Tibial artery (tissue), 4 donors: ENCODE measurements around the gene HNRNPR.

Experiments
- DNase-seq, 2 donors: peaks; one replicate each; pipeline ENCODE4 v3.0.0-alpha.2; 2019
- H3K27ac ChIP-seq, 2 donors: fragments of 200-600 bp; sonication (generic) in 1 of 2; 1 replicate in 1 of 2; 2 replicates in 1 of 2; pipeline ENCODE4 v1.5.1; 2018 to 2019; ENCODE audit warnings: mild to moderate bottlenecking in 1 of 2
- H3K27me3 ChIP-seq, 2 donors: fragments of 200-600 bp; sonication (generic) in 1 of 2; one replicate each; pipeline versions ENCODE4 v1.5.1 to v1.6.0; 2016 to 2019
- H3K36me3 ChIP-seq, 3 donors: fragments of 200-600 bp; sonication (generic) in 2 of 3; one replicate each; pipeline ENCODE4 v1.5.1; 2016 to 2019; ENCODE audit warnings: mild to moderate bottlenecking in 2 of 3
- H3K4me1 ChIP-seq, 4 donors: fragments of 200-600 bp; sonication (generic) in 2 of 4; 1 replicate in 3 of 4; 2 replicates in 1 of 4; pipeline ENCODE4 v1.5.1; 2016 to 2019
- H3K4me3 ChIP-seq, 2 donors: fragments of 200-600 bp; sonication (generic) in 1 of 2; 1 replicate in 1 of 2; 2 replicates in 1 of 2; pipeline ENCODE4 v1.5.1; 2018 to 2019; ENCODE audit warnings: mild to moderate bottlenecking in 2 of 2
- H3K9me3 ChIP-seq, 3 donors: fragments of 200-600 bp; sonication (generic) in 1 of 3; one replicate each; pipeline ENCODE4 v1.5.1; 2016 to 2019
- CTCF ChIP-seq, 2 experiments: fragments of 200-600 bp in 1 of 2; fragments of 450-650 bp in 1 of 2; IDR thresholded peaks; one replicate each; pipeline ENCODE4 v1.5.1; 2017 to 2019; ENCODE audit warnings: antibody characterized with exemption in 2 of 2, mild to moderate bottlenecking in 1 of 2, moderate library complexity in 1 of 2
- intact Hi-C: fragments of 100-400 bp; cut with DNase I; formaldehyde crosslinking; loops from one replicate; pipeline ENCODE4 v1.15.0; 2023; ENCODE audit warnings: low total_unique reads

HNRNPR gene

DNA sequence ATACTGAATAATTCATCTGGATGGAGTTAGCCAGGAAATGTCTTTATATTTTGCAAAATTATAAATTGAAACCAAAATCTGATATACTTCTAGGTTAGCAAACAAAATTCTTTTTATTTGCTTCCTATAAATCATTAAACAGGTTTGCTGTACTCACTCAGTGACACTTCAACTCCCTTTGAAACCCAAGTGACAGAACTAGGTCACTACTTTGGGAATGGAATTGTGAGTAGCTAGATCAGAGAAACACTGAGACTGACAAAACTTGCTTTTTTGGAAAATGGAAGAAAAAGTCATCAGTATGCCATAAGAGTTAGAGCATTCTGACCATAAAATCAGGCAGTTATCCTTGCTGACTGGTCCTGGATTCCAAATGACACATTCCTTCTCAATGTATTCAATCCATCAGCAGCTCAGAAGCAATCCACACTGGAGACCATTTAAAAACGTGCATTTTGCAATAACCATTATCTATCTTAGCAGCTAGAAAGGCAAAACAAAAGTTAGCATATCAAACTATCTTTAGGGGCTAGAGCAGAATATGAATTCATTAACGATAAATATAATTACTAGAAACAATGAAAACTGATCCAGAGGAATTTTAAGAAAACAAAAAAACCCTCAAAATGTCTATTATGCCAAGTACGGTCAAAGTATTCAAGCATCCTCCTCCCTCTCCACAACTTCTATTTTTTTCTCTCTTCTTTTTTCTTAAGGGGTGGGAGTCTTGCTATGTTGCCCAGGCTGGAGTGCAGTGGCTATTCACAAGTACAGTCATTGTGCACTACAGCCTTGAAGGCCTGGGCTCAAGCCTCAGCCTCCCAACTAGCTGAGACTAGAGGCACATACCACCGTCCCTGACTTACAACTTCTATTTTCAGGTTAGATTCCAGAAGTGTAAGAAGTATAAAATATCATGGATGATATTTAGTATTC is 60.1 kb downstream of the HNRNPR start:
- TF ChIP-seq CTCF (IDR thresholded peaks at IDR 0.05) = no peak
- Histone ChIP-seq H3K27me3 (no peaks in the 10 kb centered on the region), H3K36me3 (peaks cover 14 to 44% (median 21%) of the 10 kb centered on the region in 3 donors), H3K4me1 (no peaks in the 10 kb centered on the region), H3K4me3 (no peak overlapping the region), H3K9me3 (no peaks in the 10 kb centered on the region), H3K27ac (no peak overlapping the region)
- intact Hi-C loops = no loop called here
- no peak for DNase-seq

GRCh38 chr1:23282957-23283356 is 61.1 kb downstream of the HNRNPR start:
- Histone ChIP-seq H3K4me3 (no peak overlapping the region), H3K36me3 (peaks cover 14 to 42% (median 21%) of the 10 kb centered on the region in 3 donors), H3K9me3 (no peaks in the 10 kb centered on the region), H3K4me1 (no peaks in the 10 kb centered on the region), H3K27ac (no peak overlapping the region), H3K27me3 (no peaks in the 10 kb centered on the region)
- intact Hi-C loops = no loop called here
- DNase-seq = no peak
- TF ChIP-seq CTCF (IDR thresholded peaks at IDR 0.05) = no peak

- intact Hi-C loops = no loop called here
Observed at GRCh38 chr1:23278717-23279116, 65.4 kb downstream of the HNRNPR start.

DNA sequence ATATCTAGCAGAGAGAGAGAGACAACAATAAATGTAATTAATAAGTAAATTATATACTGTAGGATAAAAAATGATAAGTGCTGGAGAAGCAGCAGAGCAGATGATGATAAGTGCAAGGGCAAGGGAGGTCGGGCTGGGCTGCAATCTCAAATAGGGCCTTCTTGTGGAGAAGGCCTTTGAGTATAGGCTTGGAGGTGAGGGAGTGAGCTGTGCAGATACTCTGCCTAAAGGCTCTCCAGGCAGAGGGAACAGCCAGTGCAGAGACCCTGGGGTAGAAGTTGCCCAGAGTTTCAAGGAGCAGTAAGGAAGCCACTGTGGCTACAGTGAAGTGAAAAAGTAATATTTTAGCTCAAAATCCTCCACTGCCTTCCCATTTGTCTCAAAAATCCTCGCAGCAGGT is 67.6 kb downstream of the HNRNPR start:
- TF ChIP-seq CTCF (IDR thresholded peaks at IDR 0.05) = no peak
- no peak overlapping the region for H3K27ac ChIP-seq
- intact Hi-C loops = no loop called here
- no peaks in the 10 kb centered on the region for H3K9me3 ChIP-seq
- no peak overlapping the region for H3K4me3 ChIP-seq
- H3K4me1 ChIP-seq = no peaks in the 10 kb centered on the region
- DNase-seq = no peak
- peaks cover 0 to 25% of the 10 kb centered on the region in 2 donors for H3K27me3 ChIP-seq
- peaks cover 0 to 10% (median 6%) of the 10 kb centered on the region in 3 donors for H3K36me3 ChIP-seq

More at GRCh38 chr1:23278717-23279116, 65.4 kb downstream of the HNRNPR start:
- Histone ChIP-seq H3K4me3 (no peak overlapping the region), H3K9me3 (no peaks in the 10 kb centered on the region), H3K27ac (no peak overlapping the region), H3K4me1 (no peaks in the 10 kb centered on the region), H3K36me3 (peaks cover 6 to 27% (median 12%) of the 10 kb centered on the region in 3 donors), H3K27me3 (peaks cover 0 to 21% of the 10 kb centered on the region in 2 donors)
- TF ChIP-seq CTCF (IDR thresholded peaks at IDR 0.05) = no peak
- no peak for DNase-seq

- Histone ChIP-seq H3K36me3 (no peaks in the 10 kb centered on the region), H3K4me3 (no peak overlapping the region), H3K9me3 (no peaks in the 10 kb centered on the region), H3K27me3 (peaks cover 0 to 41% of the 10 kb centered on the region in 2 donors), H3K4me1 (no peaks in the 10 kb centered on the region), H3K27ac (no peak overlapping the region)
- intact Hi-C loops = no loop called here
- DNase-seq = no peak
- TF ChIP-seq CTCF (IDR thresholded peaks at IDR 0.05) = no peak
Observed at GRCh38 chr1:23274134-23274505, 70.0 kb downstream of the HNRNPR start.
